KOPT-K1 (cell line): Measurements from ENCODE around the gene HADHA.
"Not testable (repeated sequence)": the region's sequence is repeated elsewhere in the genome, so short reads cannot be mapped to it uniquely, and the experiment has no call there.

Experiments used
- H3K27ac ChIP-seq: fragments of 200-600 bp; sonication (generic); 2 replicates; pipeline ENCODE4 v1.5.1; 2016; ENCODE audit warnings: antibody characterized with exemption, mild to moderate bottlenecking, low read depth, low read length; ENCODE audit not compliant: poor library complexity, severe bottlenecking
- H3K36me3 ChIP-seq: fragments of 200-600 bp; sonication (generic); 2 replicates; pipeline ENCODE4 v1.5.1; 2017; ENCODE audit warnings: antibody characterized with exemption, mild to moderate bottlenecking, low read length, moderate library complexity; ENCODE audit not compliant: insufficient read depth
- H3K9me3 ChIP-seq: fragments of 200-600 bp; sonication (generic); 2 replicates; pipeline ENCODE4 v1.5.1; 2017; ENCODE audit warnings: antibody characterized with exemption, low read length, mild to moderate bottlenecking; ENCODE audit not compliant: insufficient read depth, poor library complexity, severe bottlenecking

The HADHA gene

GRCh38 chr2:26177122-26177521 lies 67.3 kb downstream of the HADHA start:
- no peaks in the 10 kb centered on the region for H3K9me3 ChIP-seq
- no peaks in the 10 kb centered on the region for H3K36me3 ChIP-seq
- H3K27ac ChIP-seq = no peak overlapping the region

- Histone ChIP-seq H3K9me3 (no peaks in the 10 kb centered on the region), H3K36me3 (no peaks in the 10 kb centered on the region), H3K27ac (no peak overlapping the region)
Measured at GRCh38 chr2:26176279-26176615, 68.2 kb downstream of the HADHA start.

- no peaks in the 10 kb centered on the region for H3K36me3 ChIP-seq
- no peaks in the 10 kb centered on the region for H3K9me3 ChIP-seq
- no peak overlapping the region for H3K27ac ChIP-seq
Measured at GRCh38 chr2:26175466-26176278, 68.8 kb downstream of the HADHA start.

- Histone ChIP-seq H3K36me3 (no peaks in the 10 kb centered on the region), H3K9me3 (no peaks in the 10 kb centered on the region), H3K27ac (no peak overlapping the region)
Measured at GRCh38 chr2:26174691-26175465, 69.6 kb downstream of the HADHA start.

GRCh38 chr2:26173776-26174482 lies 70.5 kb downstream of the HADHA start:
- Histone ChIP-seq H3K9me3 (no peaks in the 10 kb centered on the region), H3K36me3 (no peaks in the 10 kb centered on the region), H3K27ac (no peak overlapping the region)

GRCh38 chr2:26172871-26173775 lies 71.3 kb downstream of the HADHA start, which contains the start of gene GAREM2:
Gene GAREM2 (plus strand): TSS chr2:26173088. CDS start chr2:26173221, 133 bp downstream.
- Histone ChIP-seq H3K27ac (no peak within 1 kb of the TSS), H3K36me3 (no peaks in the 10 kb centered on the region), H3K9me3 (no peaks in the 10 kb centered on the region)

GRCh38 chr2:26172189-26172870 lies 72.1 kb downstream of the HADHA start:
- H3K36me3 ChIP-seq = no peaks in the 10 kb centered on the region
- no peak overlapping the region for H3K27ac ChIP-seq

GRCh38 chr2:26170795-26171194 lies 73.6 kb downstream of the HADHA start:
- no peak overlapping the region for H3K27ac ChIP-seq
- H3K9me3 ChIP-seq = no peaks in the 10 kb centered on the region

More at GRCh38 chr2:26172189-26172870, 72.1 kb downstream of the HADHA start:
- H3K9me3 ChIP-seq = no peaks in the 10 kb centered on the region

GRCh38 chr2:26169681-26170414 lies 74.6 kb downstream of the HADHA start:
- H3K27ac ChIP-seq = no peak overlapping the region
- H3K9me3 ChIP-seq = no peaks in the 10 kb centered on the region
- H3K36me3 ChIP-seq = no peaks in the 10 kb centered on the region

More at GRCh38 chr2:26170795-26171194, 73.6 kb downstream of the HADHA start:
- H3K36me3 ChIP-seq = no peaks in the 10 kb centered on the region

- Histone ChIP-seq H3K36me3 (no peaks in the 10 kb centered on the region), H3K27ac (no peak overlapping the region), H3K9me3 (no peaks in the 10 kb centered on the region)
Measured at GRCh38 chr2:26169226-26169625, 75.2 kb downstream of the HADHA start.

GRCh38 chr2:26168785-26169184 lies 75.6 kb downstream of the HADHA start:
- Histone ChIP-seq H3K27ac (no peak overlapping the region), H3K9me3 (no peaks in the 10 kb centered on the region), H3K36me3 (no peaks in the 10 kb centered on the region)

GRCh38 chr2:26166541-26166940 lies 77.9 kb downstream of the HADHA start:
- H3K27ac ChIP-seq, H3K9me3 ChIP-seq, H3K36me3 ChIP-seq: not testable (repeated sequence)

GRCh38 chr2:26165403-26165802 lies 79.0 kb downstream of the HADHA start:
- Histone ChIP-seq H3K36me3 (no peaks in the 10 kb centered on the region), H3K9me3 (no peaks in the 10 kb centered on the region), H3K27ac (no peak overlapping the region)
